Skin of body (tissue), 2 donors: ENCODE data around the gene CLOCK. TPM values are rescaled to one million over a fixed set of nuclear protein-coding genes. Genes with fewer than 3 reads are reported as not detected.
A peak's percentile ranks its signal among the peaks of the same experiment; 100 is the strongest.

Source experiments
- DNase-seq: peaks from one replicate; lab custom pipeline; 2025; lab: John Stamatoyannopoulos, UW
- total RNA-seq: library from RNA; depleted of rRNA; stranded (reverse); fragments of >200 nt; gene quantifications from one replicate; pipeline ENCODE4 v1.2.3, GENCODE V29; 2014

CLOCK gene
- total RNA-seq, 1 donor from 2014 or later: 17.3 TPM

- DNase-seq: no peak
Measured at GRCh38 chr4:55416176-55416575, 130.5 kb downstream of the CLOCK start.

GRCh38 chr4:55411621-55412020, 135.1 kb downstream of the CLOCK start:
- DNase-seq: no peak

GRCh38 chr4:55410431-55410830, 136.3 kb downstream of the CLOCK start:
- no peak for DNase-seq

GRCh38 chr4:55409468-55410171, 137.1 kb downstream of the CLOCK start:
- no peak for DNase-seq

- no peak for DNase-seq
Measured at GRCh38 chr4:55407764-55408163, 138.9 kb downstream of the CLOCK start.

- no peak for DNase-seq
Measured at GRCh38 chr4:55407119-55407518, 139.6 kb downstream of the CLOCK start.

GRCh38 chr4:55406545-55406944, 140.2 kb downstream of the CLOCK start:
- DNase-seq: no peak

- DNase-seq: no peak
Measured at GRCh38 chr4:55405073-55405472, 141.6 kb downstream of the CLOCK start.

GRCh38 chr4:55399581-55399980, 147.1 kb downstream of the CLOCK start:
- no peak for DNase-seq

GRCh38 chr4:55398966-55399365, 147.7 kb downstream of the CLOCK start:
- DNase-seq: no peak

GRCh38 chr4:55398461-55398860, 148.2 kb downstream of the CLOCK start:
- no peak for DNase-seq

GRCh38 chr4:55397520-55398321, 149.0 kb downstream of the CLOCK start:
- peak; percentile 10 for DNase-seq

- peak; percentile 10 for DNase-seq
Measured at GRCh38 chr4:55397126-55397436, 149.6 kb downstream of the CLOCK start.

- DNase-seq: peak; percentile 58
Measured at GRCh38 chr4:55396308-55397125, 150.2 kb downstream of the CLOCK start.

GRCh38 chr4:55395529-55396307, 151.0 kb downstream of the CLOCK start, which contains the start of gene TMEM165:
Gene TMEM165, plus strand, starts transcription at chr4:55395957. Its CDS starts 233 bp downstream, at chr4:55396190.
- peak; percentile 79 for DNase-seq

- DNase-seq: no peak
Measured at GRCh38 chr4:55395218-55395528, 151.5 kb downstream of the CLOCK start.

- DNase-seq: no peak
Measured at GRCh38 chr4:55393461-55394320, 153.0 kb downstream of the CLOCK start.

GRCh38 chr4:55386840-55387239, 159.9 kb downstream of the CLOCK start:
- DNase-seq: no peak

- DNase-seq: no peak
Measured at GRCh38 chr4:55386073-55386472, 160.6 kb downstream of the CLOCK start.

GRCh38 chr4:55385201-55385649, 161.5 kb downstream of the CLOCK start:
- no peak for DNase-seq
